ENCODE results near the gene CDKAL1. TPM values are rescaled to one million over a fixed set of nuclear protein-coding genes. Genes with fewer than 3 reads are reported as not detected.

CDKAL1 gene
- total and polyA plus RNA-seq, 2 of the 8 experiments (the other 6 are each of a cell fraction or from before 2014, with no cell fraction given) = 8.4 to 24.6 TPM

DNA sequence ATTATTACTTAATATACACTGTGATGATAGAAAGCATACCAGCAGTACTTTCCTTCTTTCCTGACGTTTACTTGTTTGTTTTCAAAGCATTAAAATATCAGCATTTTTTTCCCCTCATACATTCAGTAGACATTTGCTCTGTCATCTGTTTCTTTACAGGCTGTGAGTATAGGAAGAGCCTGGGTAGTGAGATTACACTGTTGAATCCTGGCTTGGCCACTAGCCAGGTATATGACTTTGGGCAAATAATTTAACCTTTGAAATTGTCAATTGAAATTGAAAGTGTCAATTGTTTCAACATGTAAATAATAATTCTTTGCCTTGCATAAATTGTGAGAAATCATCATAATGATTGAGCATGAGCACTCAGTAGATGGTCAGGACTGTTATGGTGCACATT lies 336.2 kb downstream of the CDKAL1 start:
- H3K23ac ChIP-seq (ENCODE audit: insufficient read length) = no peak overlapping the region
- H3K9ac ChIP-seq (replicated peaks in 1 of 4; ENCODE audit: extremely low read depth in 1 of 4, low read depth in 3 of 4, low read length in 3 of 4) = no peak overlapping the region
- WGBS, 2 experiments (ENCODE audit: extremely low coverage in 1 of 2, insufficient coverage in 1 of 2, insufficient read length in 1 of 2, insufficient replicate concordance in 2 of 2, low coverage in 1 of 2, low lambda C conversion rate in 2 of 2, missing lambda C conversion rate in 1 of 2) = 77% methylated on average over 1 of the region's 1 CpG; no CpG with 5 or more reads in 1 of the 2 experiments
- H2BK20ac ChIP-seq (ENCODE audit: low read length) = no peak overlapping the region
- DNase-seq (ENCODE audit: low read depth in 1 of 2, low spot score in 2 of 2) (no peak), FAIRE-seq (no peak)
- no peak overlapping the region for H3K18ac ChIP-seq (ENCODE audit: extremely low read depth, low read length)
- no peak overlapping the region for H4K5ac ChIP-seq (ENCODE audit: insufficient read length, low read depth, low read length)
- H3K27me3 ChIP-seq (replicated peaks in 1 of 4; ENCODE audit: control insufficient read depth in 3 of 4, extremely low read depth in 1 of 4, insufficient read depth in 3 of 4, low read length in 3 of 4) = no peaks in the 10 kb centered on the region
- no peak overlapping the region for H4K8ac ChIP-seq (ENCODE audit: extremely low read depth, insufficient read depth, low read length)
- no peak overlapping the region for H3K4me2 ChIP-seq (ENCODE audit: insufficient read depth in 1 of 2, low read depth in 2 of 2, low read length in 2 of 2)
- H4K20me1 ChIP-seq (replicated peaks in 1 of 2; ENCODE audit: control insufficient read depth in 1 of 2, insufficient read depth in 2 of 2, low read length in 2 of 2) = no peaks in the 10 kb centered on the region
- H3K4ac ChIP-seq (replicated peaks; ENCODE audit: insufficient read length, low read depth, low read length) = no peak overlapping the region
- ChIA-PET POLR2A (ENCODE audit: partially characterized antibody) (no interaction called here), CTCF (ENCODE audit: partially characterized antibody) (no interaction called here)
- no peak overlapping the region for H2BK12ac ChIP-seq (ENCODE audit: low read depth, low read length)
- no peak overlapping the region for H4K91ac ChIP-seq (replicated peaks; ENCODE audit: insufficient read length, low read length)
- no peak overlapping the region for H2BK5ac ChIP-seq (ENCODE audit: low read depth, low read length)
- H2BK15ac ChIP-seq (ENCODE audit: low read length) = no peak overlapping the region
- no peaks in the 10 kb centered on the region for H3K36me3 ChIP-seq (ENCODE audit: control insufficient read depth in 2 of 4, insufficient read depth in 4 of 4, low read length in 3 of 4)
- TF ChIP-seq HDAC2 (IDR thresholded peaks at IDR 0.05; ENCODE audit: borderline replicate concordance in 1 of 2, low read depth in 2 of 2, low read length in 2 of 2) (no peak), CHD1 (IDR thresholded peaks at IDR 0.05; ENCODE audit: low read depth, low read length) (no peak), BCL11A (IDR thresholded peaks at IDR 0.05; ENCODE audit: low read depth in 2 of 2, low read length in 2 of 2) (no peak), JUND (IDR thresholded peaks at IDR 0.05; ENCODE audit: low read length) (no peak)
- TF ChIP-seq, protein P1, sequence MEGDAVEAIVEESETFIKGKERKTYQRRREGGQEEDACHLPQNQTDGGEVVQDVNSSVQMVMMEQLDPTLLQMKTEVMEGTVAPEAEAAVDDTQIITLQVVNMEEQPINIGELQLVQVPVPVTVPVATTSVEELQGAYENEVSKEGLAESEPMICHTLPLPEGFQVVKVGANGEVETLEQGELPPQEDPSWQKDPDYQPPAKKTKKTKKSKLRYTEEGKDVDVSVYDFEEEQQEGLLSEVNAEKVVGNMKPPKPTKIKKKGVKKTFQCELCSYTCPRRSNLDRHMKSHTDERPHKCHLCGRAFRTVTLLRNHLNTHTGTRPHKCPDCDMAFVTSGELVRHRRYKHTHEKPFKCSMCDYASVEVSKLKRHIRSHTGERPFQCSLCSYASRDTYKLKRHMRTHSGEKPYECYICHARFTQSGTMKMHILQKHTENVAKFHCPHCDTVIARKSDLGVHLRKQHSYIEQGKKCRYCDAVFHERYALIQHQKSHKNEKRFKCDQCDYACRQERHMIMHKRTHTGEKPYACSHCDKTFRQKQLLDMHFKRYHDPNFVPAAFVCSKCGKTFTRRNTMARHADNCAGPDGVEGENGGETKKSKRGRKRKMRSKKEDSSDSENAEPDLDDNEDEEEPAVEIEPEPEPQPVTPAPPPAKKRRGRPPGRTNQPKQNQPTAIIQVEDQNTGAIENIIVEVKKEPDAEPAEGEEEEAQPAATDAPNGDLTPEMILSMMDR (IDR thresholded peaks at IDR 0.05; ENCODE audit: control extremely low read depth in 1 of 3, insufficient read depth in 1 of 3, low read depth in 1 of 3, low read length in 3 of 3) = no peak
- no peaks in the 10 kb centered on the region for H3K9me3 ChIP-seq (ENCODE audit: insufficient read depth in 2 of 2, low read depth in 1 of 2, low read length in 1 of 2)
- H3K14ac ChIP-seq (ENCODE audit: insufficient read length) = no peak overlapping the region
- H2AK5ac ChIP-seq (ENCODE audit: low read depth, low read length) = no peak overlapping the region
- H3K23me2 ChIP-seq (ENCODE audit: low read depth, low read length) = no peaks in the 10 kb centered on the region
- H3K27ac ChIP-seq (ENCODE audit: low read depth, low read length) = no peak overlapping the region
- no peak overlapping the region for H2BK120ac ChIP-seq (replicated peaks; ENCODE audit: low read depth, low read length)
- H3K79me2 ChIP-seq (ENCODE audit: control insufficient read depth in 1 of 2, insufficient read depth in 2 of 2, low read length in 2 of 2) = no peaks in the 10 kb centered on the region
- no peak overlapping the region for H3K4me3 ChIP-seq (ENCODE audit: extremely low read depth in 1 of 4, insufficient read depth in 2 of 4, low read depth in 3 of 4, low read length in 4 of 4)
- no peak overlapping the region for H3K56ac ChIP-seq (replicated peaks; ENCODE audit: insufficient read length, low read depth, low read length)
- no peak overlapping the region for H2AFZ ChIP-seq (ENCODE audit: low read length)
- H3K4me1 ChIP-seq (replicated peaks in 1 of 4; ENCODE audit: control insufficient read depth in 3 of 4, insufficient read depth in 4 of 4, low read length in 3 of 4) = peaks cover 7 to 27% (median 12%) of the 10 kb centered on the region in 4 experiments
- H3K79me1 ChIP-seq (ENCODE audit: low read depth, low read length) = no peaks in the 10 kb centered on the region

Data from H1 (cell line).